Astrocyte (in vitro differentiated cells and primary cell): ENCODE results near the gene CRHR2.

Experiments used
- EZH2 ChIP-seq: IDR thresholded peaks from 2 replicates; pipeline ENCODE4 v1.6.1; 2012; ENCODE audit warnings: mild to moderate bottlenecking, low read length, inconsistent platforms; ENCODE audit not compliant: insufficient read depth
- TF ChIP-seq, protein P1 (sequence below): IDR thresholded peaks from 2 replicates; pipeline ENCODE4 v1.5.1; 2011; ENCODE audit warnings: low read depth, mild to moderate bottlenecking, inconsistent platforms, low read length, moderate library complexity; ENCODE audit not compliant: insufficient read depth

GRCh38 chr7:30627026-30627425, 55.2 kb downstream of the CRHR2 start:
- TF ChIP-seq, protein P1, sequence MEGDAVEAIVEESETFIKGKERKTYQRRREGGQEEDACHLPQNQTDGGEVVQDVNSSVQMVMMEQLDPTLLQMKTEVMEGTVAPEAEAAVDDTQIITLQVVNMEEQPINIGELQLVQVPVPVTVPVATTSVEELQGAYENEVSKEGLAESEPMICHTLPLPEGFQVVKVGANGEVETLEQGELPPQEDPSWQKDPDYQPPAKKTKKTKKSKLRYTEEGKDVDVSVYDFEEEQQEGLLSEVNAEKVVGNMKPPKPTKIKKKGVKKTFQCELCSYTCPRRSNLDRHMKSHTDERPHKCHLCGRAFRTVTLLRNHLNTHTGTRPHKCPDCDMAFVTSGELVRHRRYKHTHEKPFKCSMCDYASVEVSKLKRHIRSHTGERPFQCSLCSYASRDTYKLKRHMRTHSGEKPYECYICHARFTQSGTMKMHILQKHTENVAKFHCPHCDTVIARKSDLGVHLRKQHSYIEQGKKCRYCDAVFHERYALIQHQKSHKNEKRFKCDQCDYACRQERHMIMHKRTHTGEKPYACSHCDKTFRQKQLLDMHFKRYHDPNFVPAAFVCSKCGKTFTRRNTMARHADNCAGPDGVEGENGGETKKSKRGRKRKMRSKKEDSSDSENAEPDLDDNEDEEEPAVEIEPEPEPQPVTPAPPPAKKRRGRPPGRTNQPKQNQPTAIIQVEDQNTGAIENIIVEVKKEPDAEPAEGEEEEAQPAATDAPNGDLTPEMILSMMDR = no peak
- no peak for TF ChIP-seq EZH2
